ENCODE measurements around the gene ITSN1. TPM values are rescaled to one million over a fixed set of nuclear protein-coding genes. Genes with fewer than 3 reads are reported as not detected.

The ITSN1 gene
- total RNA-seq, 1 donor from 2014 or later: 44.0 TPM

DNA sequence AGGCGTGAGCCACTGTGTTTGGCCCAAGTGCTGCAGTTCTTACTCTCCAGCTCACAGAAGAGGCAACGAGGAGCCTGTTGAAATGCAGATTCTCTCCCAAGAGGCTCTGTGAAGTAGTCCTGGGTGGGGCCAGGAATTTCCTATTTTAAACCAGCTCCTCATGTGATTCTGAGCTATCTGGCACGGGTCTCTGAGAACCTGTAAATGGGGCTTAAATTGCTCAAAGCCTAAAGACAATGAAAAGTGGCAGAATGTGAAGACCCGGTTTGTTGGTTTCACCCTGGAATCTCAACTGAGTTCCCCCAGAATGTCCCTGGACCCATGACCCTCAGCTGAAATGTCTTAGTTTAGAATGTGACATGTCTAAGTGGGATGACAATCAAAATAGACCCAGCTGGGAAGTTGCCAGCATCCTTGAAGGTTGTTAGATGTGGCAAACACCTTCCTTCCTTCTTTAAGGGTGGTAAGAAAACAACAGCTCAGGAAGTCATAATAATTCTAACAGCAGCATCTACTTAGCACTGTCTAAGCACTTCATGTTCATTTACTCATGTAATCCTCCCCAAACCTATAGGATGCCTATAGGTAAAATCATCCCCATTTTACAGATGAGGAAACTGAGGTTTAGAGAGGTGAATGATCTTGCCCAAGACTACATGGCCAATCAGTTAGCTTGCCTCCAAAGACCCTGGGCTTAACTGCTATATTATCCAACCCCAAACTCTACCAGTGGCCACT is 294.2 kb downstream of the ITSN1 start:
- H3K4me1 Mint-ChIP-seq (ENCODE audit: unreplicated experiment): peaks cover 49% of the 10 kb centered on the region
- TF ChIP-seq, protein P1, sequence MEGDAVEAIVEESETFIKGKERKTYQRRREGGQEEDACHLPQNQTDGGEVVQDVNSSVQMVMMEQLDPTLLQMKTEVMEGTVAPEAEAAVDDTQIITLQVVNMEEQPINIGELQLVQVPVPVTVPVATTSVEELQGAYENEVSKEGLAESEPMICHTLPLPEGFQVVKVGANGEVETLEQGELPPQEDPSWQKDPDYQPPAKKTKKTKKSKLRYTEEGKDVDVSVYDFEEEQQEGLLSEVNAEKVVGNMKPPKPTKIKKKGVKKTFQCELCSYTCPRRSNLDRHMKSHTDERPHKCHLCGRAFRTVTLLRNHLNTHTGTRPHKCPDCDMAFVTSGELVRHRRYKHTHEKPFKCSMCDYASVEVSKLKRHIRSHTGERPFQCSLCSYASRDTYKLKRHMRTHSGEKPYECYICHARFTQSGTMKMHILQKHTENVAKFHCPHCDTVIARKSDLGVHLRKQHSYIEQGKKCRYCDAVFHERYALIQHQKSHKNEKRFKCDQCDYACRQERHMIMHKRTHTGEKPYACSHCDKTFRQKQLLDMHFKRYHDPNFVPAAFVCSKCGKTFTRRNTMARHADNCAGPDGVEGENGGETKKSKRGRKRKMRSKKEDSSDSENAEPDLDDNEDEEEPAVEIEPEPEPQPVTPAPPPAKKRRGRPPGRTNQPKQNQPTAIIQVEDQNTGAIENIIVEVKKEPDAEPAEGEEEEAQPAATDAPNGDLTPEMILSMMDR (IDR thresholded peaks at IDR 0.05): no peak
- no peaks in the 10 kb centered on the region for H3K9me3 Mint-ChIP-seq (ENCODE audit: unreplicated experiment)
- H3K36me3 Mint-ChIP-seq (ENCODE audit: unreplicated experiment): peaks cover 2% of the 10 kb centered on the region
- no peak overlapping the region for H3K27ac Mint-ChIP-seq (ENCODE audit: unreplicated experiment)
- H3K4me3 Mint-ChIP-seq (ENCODE audit: unreplicated experiment): no peak overlapping the region
- H3K27me3 Mint-ChIP-seq (ENCODE audit: unreplicated experiment): no peaks in the 10 kb centered on the region
- DNase-seq (ENCODE audit: extremely low spot score, unreplicated experiment): no peak

DNA sequence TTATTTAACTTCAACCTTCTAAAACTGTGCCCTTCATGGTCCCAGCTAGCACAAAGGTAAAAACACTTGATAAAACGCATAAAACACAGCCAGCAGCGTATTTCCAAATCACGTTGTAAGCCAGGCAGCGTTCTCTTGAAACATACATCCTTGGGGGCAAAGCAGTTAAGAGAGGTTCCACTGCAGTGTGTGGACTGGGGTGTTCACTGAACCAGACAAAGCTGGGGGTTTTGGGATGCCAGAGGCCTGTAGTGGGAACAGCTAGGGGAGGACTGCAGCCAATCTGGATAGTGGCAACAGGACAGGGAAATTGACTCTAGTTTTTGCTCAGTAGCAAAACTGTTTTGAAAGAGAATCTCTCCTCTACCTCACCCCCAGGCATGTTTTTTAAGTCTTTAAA is 294.8 kb downstream of the ITSN1 start:
- Mint-ChIP-seq H3K27me3 (ENCODE audit: unreplicated experiment) (no peaks in the 10 kb centered on the region), H3K36me3 (ENCODE audit: unreplicated experiment) (peaks cover 2% of the 10 kb centered on the region), H3K9me3 (ENCODE audit: unreplicated experiment) (no peaks in the 10 kb centered on the region), H3K27ac (ENCODE audit: unreplicated experiment) (peak overlapping the region; percentile 14), H3K4me3 (ENCODE audit: unreplicated experiment) (no peak overlapping the region), H3K4me1 (ENCODE audit: unreplicated experiment) (peaks cover 42% of the 10 kb centered on the region)
- no peak for DNase-seq (ENCODE audit: extremely low spot score, unreplicated experiment)
- TF ChIP-seq, protein P1 (IDR thresholded peaks at IDR 0.05): no peak

DNA sequence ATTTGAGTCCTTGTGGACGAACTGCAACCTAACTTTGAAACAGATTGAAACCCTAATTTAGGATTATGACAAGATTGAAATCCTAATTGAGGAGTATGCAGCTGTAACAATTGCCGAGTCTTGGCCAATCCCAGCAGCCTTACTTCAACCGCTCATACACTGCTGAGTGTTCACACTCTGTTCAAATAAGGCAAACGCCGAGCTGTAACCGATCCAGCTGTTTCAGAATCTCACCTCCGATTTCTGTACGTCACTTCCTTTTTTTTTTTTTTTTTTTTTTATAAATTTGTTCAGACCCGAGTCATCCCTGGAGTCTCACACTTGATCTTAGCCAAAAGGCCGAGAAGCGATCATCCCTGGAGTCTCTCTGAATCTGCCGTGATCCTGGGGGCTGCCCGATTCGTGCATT is 295.6 kb downstream of the ITSN1 start:
- H3K4me1 Mint-ChIP-seq (ENCODE audit: unreplicated experiment): peaks cover 34% of the 10 kb centered on the region

DNA sequence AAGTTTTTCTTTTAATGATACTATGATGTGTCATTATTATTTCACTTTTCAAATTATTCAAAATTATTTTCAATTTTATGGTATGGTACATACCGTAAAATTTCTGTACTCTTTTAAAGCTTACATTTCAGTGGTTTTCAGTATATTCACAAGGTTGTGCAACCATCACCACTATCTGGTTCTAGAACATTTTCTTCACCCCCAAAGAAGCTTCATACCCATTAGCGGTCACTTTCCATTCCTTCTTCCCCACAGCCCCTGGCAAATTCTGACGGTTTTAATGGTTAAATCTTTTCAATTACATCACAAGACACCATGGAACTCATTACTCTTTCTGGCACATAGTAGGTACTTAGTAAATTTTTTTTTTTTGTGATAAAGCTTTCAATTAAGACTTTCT is 296.1 kb downstream of the ITSN1 start:
- peaks cover 33% of the 10 kb centered on the region for H3K4me1 Mint-ChIP-seq (ENCODE audit: unreplicated experiment)
- no peak for DNase-seq (ENCODE audit: extremely low spot score, unreplicated experiment)
- no peak overlapping the region for H3K4me3 Mint-ChIP-seq (ENCODE audit: unreplicated experiment)
- H3K27ac Mint-ChIP-seq (ENCODE audit: unreplicated experiment): no peak overlapping the region
- no peaks in the 10 kb centered on the region for H3K27me3 Mint-ChIP-seq (ENCODE audit: unreplicated experiment)
- H3K36me3 Mint-ChIP-seq (ENCODE audit: unreplicated experiment): peaks cover 2% of the 10 kb centered on the region
- TF ChIP-seq, protein P1 (IDR thresholded peaks at IDR 0.05): no peak
- H3K9me3 Mint-ChIP-seq (ENCODE audit: unreplicated experiment): no peaks in the 10 kb centered on the region

More for the DNA sequence above, 295.6 kb downstream of the ITSN1 start:
- Mint-ChIP-seq H3K27ac (ENCODE audit: unreplicated experiment) (no peak overlapping the region), H3K27me3 (ENCODE audit: unreplicated experiment) (no peaks in the 10 kb centered on the region), H3K36me3 (ENCODE audit: unreplicated experiment) (peaks cover 2% of the 10 kb centered on the region), H3K4me3 (ENCODE audit: unreplicated experiment) (no peak overlapping the region), H3K9me3 (ENCODE audit: unreplicated experiment) (no peaks in the 10 kb centered on the region)
- TF ChIP-seq, protein P1 (IDR thresholded peaks at IDR 0.05): no peak
- no peak for DNase-seq (ENCODE audit: extremely low spot score, unreplicated experiment)

DNA sequence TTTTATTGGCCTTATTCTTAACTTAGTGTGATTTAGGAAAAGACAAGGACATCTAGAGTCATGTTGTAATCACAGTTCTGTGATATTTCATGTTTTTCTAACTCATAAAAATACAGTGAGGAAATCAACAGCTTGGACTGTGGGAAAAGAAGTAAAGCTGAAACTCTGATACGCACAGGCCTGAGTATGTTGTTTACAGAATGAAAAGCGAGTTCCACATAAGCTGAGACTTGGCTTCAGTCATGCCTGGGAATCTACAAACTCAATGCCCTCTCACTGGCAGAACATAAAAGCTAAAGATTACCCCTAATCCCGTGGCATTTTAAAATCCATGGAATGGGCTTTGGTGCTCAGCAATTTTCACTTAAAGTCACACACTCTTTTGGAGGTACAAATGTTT is 296.9 kb downstream of the ITSN1 start:
- no peak overlapping the region for H3K27ac Mint-ChIP-seq (ENCODE audit: unreplicated experiment)
- peaks cover 3% of the 10 kb centered on the region for H3K9me3 Mint-ChIP-seq (ENCODE audit: unreplicated experiment)
- peaks cover 33% of the 10 kb centered on the region for H3K4me1 Mint-ChIP-seq (ENCODE audit: unreplicated experiment)
- no peaks in the 10 kb centered on the region for H3K27me3 Mint-ChIP-seq (ENCODE audit: unreplicated experiment)
- TF ChIP-seq, protein P1 (IDR thresholded peaks at IDR 0.05): no peak
- no peak for DNase-seq (ENCODE audit: extremely low spot score, unreplicated experiment)
- peaks cover 5% of the 10 kb centered on the region for H3K36me3 Mint-ChIP-seq (ENCODE audit: unreplicated experiment)
- H3K4me3 Mint-ChIP-seq (ENCODE audit: unreplicated experiment): no peak overlapping the region

All from osteocyte (in vitro differentiated cells).